ENCODE results near the gene MAP3K4. TPM values are rescaled to one million over a fixed set of nuclear protein-coding genes. Genes with fewer than 3 reads are reported as not detected.
A peak's percentile ranks its signal among the peaks of the same experiment; 100 is the strongest.

Gene MAP3K4
- total and polyA plus RNA-seq, 2 of the 8 experiments (the other 6 are each of a cell fraction or from before 2014, with no cell fraction given): 16.6 to 51.6 TPM

DNA sequence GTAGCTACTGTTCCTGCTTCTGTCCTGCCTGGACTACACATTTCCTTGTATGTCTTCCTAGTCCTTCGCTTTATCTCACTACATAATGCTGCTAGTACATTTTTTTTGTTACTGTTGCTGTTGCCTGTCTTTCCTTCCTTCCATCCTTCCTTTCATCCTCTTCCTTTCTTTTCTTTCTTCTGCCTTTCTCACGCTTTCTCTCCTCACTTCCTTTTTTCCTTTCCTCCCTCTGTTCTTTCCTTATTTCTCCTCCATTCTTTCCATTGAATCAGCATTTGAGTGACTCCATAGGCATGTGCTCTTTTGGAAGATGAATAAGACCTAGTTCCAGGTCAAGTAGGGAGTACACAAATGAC lies 46.3 kb downstream of the MAP3K4 start:
- POLR2A ChIA-PET (ENCODE audit: partially characterized antibody): no interaction called here
- no peak overlapping the region for H3K9ac ChIP-seq (replicated peaks in 1 of 4; ENCODE audit: extremely low read depth in 1 of 4, low read depth in 3 of 4, low read length in 3 of 4)
- no peak overlapping the region for H3K27ac ChIP-seq (ENCODE audit: low read depth, low read length)

More for the DNA sequence above, 46.3 kb downstream of the MAP3K4 start:
- Histone ChIP-seq H3K27me3 (replicated peaks in 1 of 4; ENCODE audit: control insufficient read depth in 3 of 4, extremely low read depth in 1 of 4, insufficient read depth in 3 of 4, low read length in 3 of 4) (no peaks in the 10 kb centered on the region), H3K56ac (replicated peaks; ENCODE audit: insufficient read length, low read depth, low read length) (no peak overlapping the region), H2BK20ac (ENCODE audit: low read length) (no peak overlapping the region), H3K23ac (ENCODE audit: insufficient read length) (no peak overlapping the region), H3K79me1 (ENCODE audit: low read depth, low read length) (no peaks in the 10 kb centered on the region; the same call in 1 of the 2 replicates), H2BK15ac (ENCODE audit: low read length) (no peak overlapping the region), H2BK120ac (replicated peaks; ENCODE audit: low read depth, low read length) (no peak overlapping the region), H3K79me2 (ENCODE audit: control insufficient read depth in 1 of 2, insufficient read depth in 2 of 2, low read length in 2 of 2) (peaks cover 0 to 4% of the 10 kb centered on the region in 2 experiments; a peak in 2 of 4 replicates), H4K8ac (ENCODE audit: extremely low read depth, insufficient read depth, low read length) (no peak overlapping the region), H3K4me2 (ENCODE audit: insufficient read depth in 1 of 2, low read depth in 2 of 2, low read length in 2 of 2) (no peak overlapping the region), H3K14ac (ENCODE audit: insufficient read length) (no peak overlapping the region), H3K18ac (ENCODE audit: extremely low read depth, low read length) (no peak overlapping the region), H3K4me1 (replicated peaks in 1 of 4; ENCODE audit: control insufficient read depth in 3 of 4, insufficient read depth in 4 of 4, low read length in 3 of 4) (peaks cover 0 to 9% (median 5%) of the 10 kb centered on the region in 4 experiments; a peak in 6 of 7 replicates), H2BK5ac (ENCODE audit: low read depth, low read length) (no peak overlapping the region), H4K5ac (ENCODE audit: insufficient read length, low read depth, low read length) (no peak overlapping the region), H4K91ac (replicated peaks; ENCODE audit: insufficient read length, low read length) (no peak overlapping the region), H3K4me3 (ENCODE audit: extremely low read depth in 1 of 4, insufficient read depth in 2 of 4, low read depth in 3 of 4, low read length in 4 of 4) (no peak overlapping the region), H2BK12ac (ENCODE audit: low read depth, low read length) (no peak overlapping the region), H2AK5ac (ENCODE audit: low read depth, low read length) (no peak overlapping the region), H3K4ac (replicated peaks; ENCODE audit: insufficient read length, low read depth, low read length) (peak overlapping the region; percentile 63), H3K23me2 (ENCODE audit: low read depth, low read length) (no peaks in the 10 kb centered on the region), H4K20me1 (replicated peaks in 1 of 2; ENCODE audit: control insufficient read depth in 1 of 2, insufficient read depth in 2 of 2, low read length in 2 of 2) (no peaks in the 10 kb centered on the region), H3K36me3 (ENCODE audit: control insufficient read depth in 2 of 4, insufficient read depth in 4 of 4, low read length in 3 of 4) (peaks cover 0 to 6% (median 4%) of the 10 kb centered on the region in 4 experiments; a peak in 3 of 8 replicates), H3K9me3 (ENCODE audit: insufficient read depth in 2 of 2, low read depth in 1 of 2, low read length in 1 of 2) (no peaks in the 10 kb centered on the region), H2AFZ (ENCODE audit: low read length) (no peak overlapping the region)
- no peak for DNase-seq (ENCODE audit: low read depth in 1 of 2, low spot score in 2 of 2)
- CTCF ChIA-PET (ENCODE audit: partially characterized antibody): interaction anchor here (1.2 to 1.3 kb wide), 2 partner anchors 8 to 16 kb away, joined by 3 read pairs; no protein-coding TSS in a partner anchor
- 86% methylated on average over 2 of the region's 2 CpGs; no CpG with 5 or more reads in 1 of the 2 experiments for WGBS, 2 experiments (ENCODE audit: extremely low coverage in 1 of 2, insufficient coverage in 1 of 2, insufficient read length in 1 of 2, insufficient replicate concordance in 2 of 2, low coverage in 1 of 2, low lambda C conversion rate in 2 of 2, missing lambda C conversion rate in 1 of 2)
- no peak for FAIRE-seq
- TF ChIP-seq SIX5 (IDR thresholded peaks at IDR 0.05; ENCODE audit: low read depth, low read length) (no peak), KDM1A (IDR thresholded peaks at IDR 0.05; ENCODE audit: borderline replicate concordance, low read length) (no peak), GABPA (IDR thresholded peaks at IDR 0.05; ENCODE audit: borderline replicate concordance, insufficient read depth, low read length) (no peak), MAFK (IDR thresholded peaks at IDR 0.05; ENCODE audit: low read depth, low read length) (no peak), CTBP2 (IDR thresholded peaks at IDR 0.05; ENCODE audit: borderline replicate concordance, insufficient read depth, insufficient read length, low read length) (no peak), CHD2 (IDR thresholded peaks at IDR 0.05; ENCODE audit: low read length) (no peak), EGR1 (IDR thresholded peaks at IDR 0.05; ENCODE audit: borderline replicate concordance, low read depth, low read length) (no peak), TEAD4 (IDR thresholded peaks at IDR 0.05; ENCODE audit: low read depth, low read length) (no peak), SUZ12 (IDR thresholded peaks at IDR 0.05; ENCODE audit: low read length) (no peak)
